ENCODE results near the gene EXOSC1.
A peak's percentile ranks its signal among the peaks of the same experiment; 100 is the strongest.

Gene EXOSC1

GRCh38 chr10:97464226-97464625 is 18.4 kb upstream of the EXOSC1 start:
- ChIA-PET POLR2A (interaction anchor here (0.6 kb wide), 1 partner anchor 142 kb away, joined by 3 read pairs; no protein-coding TSS in a partner anchor), CTCF (interaction anchor here (0.6 to 10.1 kb wide), 19 partner anchors 9 to 267 kb away, joined by 3 to 188 read pairs (median 5); no protein-coding TSS in a partner anchor)
- no peak for DNase-seq (ENCODE audit: low read depth, low spot score)
- no peak overlapping the region for H3K4me3 ChIP-seq (ENCODE audit: low read depth, low read length)
- TF ChIP-seq CTCF (IDR thresholded peaks at IDR 0.05; ENCODE audit: insufficient read depth, low read length, missing control alignments), result no peak

GRCh38 chr10:97463363-97464132 is 17.7 kb upstream of the EXOSC1 start:
- no peak for DNase-seq (ENCODE audit: low read depth, low spot score)
- TF ChIP-seq CTCF (IDR thresholded peaks at IDR 0.05; ENCODE audit: insufficient read depth, low read length, missing control alignments), result peak; percentile 71
- CTCF ChIA-PET, result interaction anchor here (0.7 to 10.1 kb wide), 17 partner anchors 9 to 268 kb away, joined by 3 to 188 read pairs (median 8); no protein-coding TSS in a partner anchor
- POLR2A ChIA-PET, result no interaction called here
- no peak overlapping the region for H3K4me3 ChIP-seq (ENCODE audit: low read depth, low read length)

- no peak overlapping the region for H3K4me3 ChIP-seq (ENCODE audit: low read depth, low read length)
- no peak for DNase-seq (ENCODE audit: low read depth, low spot score)
- TF ChIP-seq CTCF (IDR thresholded peaks at IDR 0.05; ENCODE audit: insufficient read depth, low read length, missing control alignments), result no peak
- CTCF ChIA-PET, result interaction anchor here (0.8 to 10.1 kb wide), 9 partner anchors 8 to 186 kb away, joined by 3 to 188 read pairs (median 3); no protein-coding TSS in a partner anchor
- POLR2A ChIA-PET, result no interaction called here
Observed at GRCh38 chr10:97462309-97462708, 16.5 kb upstream of the EXOSC1 start.

- DNase-seq (ENCODE audit: low read depth, low spot score), result no peak
- H3K4me3 ChIP-seq (ENCODE audit: low read depth, low read length), result no peak overlapping the region
- TF ChIP-seq CTCF (IDR thresholded peaks at IDR 0.05; ENCODE audit: insufficient read depth, low read length, missing control alignments), result no peak
- ChIA-PET POLR2A (no interaction called here), CTCF (interaction anchor here (0.6 to 10.1 kb wide), 6 partner anchors 8 to 153 kb away, joined by 3 to 188 read pairs (median 4); no protein-coding TSS in a partner anchor)
Observed at GRCh38 chr10:97459933-97460332, 14.1 kb upstream of the EXOSC1 start.

- TF ChIP-seq CTCF (IDR thresholded peaks at IDR 0.05; ENCODE audit: insufficient read depth, low read length, missing control alignments), result no peak
- no peak for DNase-seq (ENCODE audit: low read depth, low spot score)
- no peak overlapping the region for H3K4me3 ChIP-seq (ENCODE audit: low read depth, low read length)
- POLR2A ChIA-PET, result no interaction called here
- CTCF ChIA-PET, result interaction anchor here (0.6 to 10.1 kb wide), 5 partner anchors 9 to 94 kb away, joined by 3 to 188 read pairs (median 3); no protein-coding TSS in a partner anchor
Observed at GRCh38 chr10:97459111-97459510, 13.3 kb upstream of the EXOSC1 start.

GRCh38 chr10:97456686-97457065 is 10.9 kb upstream of the EXOSC1 start:
- TF ChIP-seq CTCF (IDR thresholded peaks at IDR 0.05; ENCODE audit: insufficient read depth, low read length, missing control alignments), result no peak
- no peak for DNase-seq (ENCODE audit: low read depth, low spot score)
- POLR2A ChIA-PET, result no interaction called here
- no peak overlapping the region for H3K4me3 ChIP-seq (ENCODE audit: low read depth, low read length)
- CTCF ChIA-PET, result interaction anchor here (1.2 to 4.8 kb wide), 3 partner anchors 7 to 156 kb away, joined by 3 to 27 read pairs (median 8); no protein-coding TSS in a partner anchor

Data from AG04449 (cell line).